NCI-H128 (cell line): Measurements from ENCODE around the gene ZNF384.

Experiments used
- DNase-seq: peaks from one replicate; lab custom pipeline; 2025; ENCODE audit not compliant: unreplicated experiment; lab: John Stamatoyannopoulos, UW

Gene ZNF384

DNA sequence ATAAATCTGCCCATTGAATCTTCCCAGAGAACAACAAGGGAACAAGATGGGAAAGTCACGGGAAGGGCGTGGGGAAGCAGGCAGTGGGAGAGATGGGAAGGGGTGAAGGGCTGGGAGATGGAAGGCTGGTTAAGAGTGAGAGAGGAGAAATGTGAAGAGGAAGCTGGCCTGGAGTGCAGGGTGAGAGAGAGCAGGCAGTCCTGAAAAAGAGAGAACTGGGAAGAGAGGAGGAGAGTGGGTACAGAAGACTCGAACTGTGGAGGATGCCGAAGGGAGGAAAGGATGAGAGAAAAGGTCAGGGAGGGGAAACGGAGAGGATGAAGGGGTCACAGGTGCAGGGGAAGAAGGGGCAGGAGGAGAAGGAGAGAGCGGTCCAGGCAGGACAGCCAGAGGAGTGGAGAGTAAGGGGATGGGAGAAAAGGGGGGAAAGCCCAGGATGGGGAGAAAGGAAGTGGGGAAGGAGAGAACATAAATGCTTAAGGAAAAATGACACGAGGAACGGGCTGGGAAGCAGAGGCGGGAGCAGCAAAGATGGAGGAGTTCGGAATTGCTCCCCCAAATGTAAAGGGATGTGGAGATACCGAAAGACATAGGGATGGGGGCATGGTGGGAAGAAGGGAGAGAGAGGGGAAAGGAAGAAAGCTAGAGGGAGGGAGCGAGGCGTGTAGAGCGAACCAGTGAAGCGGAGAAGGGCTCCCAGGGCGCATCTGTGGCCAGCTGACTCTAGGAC is 10.2 kb upstream of the ZNF384 start:
- no peak for DNase-seq

DNA sequence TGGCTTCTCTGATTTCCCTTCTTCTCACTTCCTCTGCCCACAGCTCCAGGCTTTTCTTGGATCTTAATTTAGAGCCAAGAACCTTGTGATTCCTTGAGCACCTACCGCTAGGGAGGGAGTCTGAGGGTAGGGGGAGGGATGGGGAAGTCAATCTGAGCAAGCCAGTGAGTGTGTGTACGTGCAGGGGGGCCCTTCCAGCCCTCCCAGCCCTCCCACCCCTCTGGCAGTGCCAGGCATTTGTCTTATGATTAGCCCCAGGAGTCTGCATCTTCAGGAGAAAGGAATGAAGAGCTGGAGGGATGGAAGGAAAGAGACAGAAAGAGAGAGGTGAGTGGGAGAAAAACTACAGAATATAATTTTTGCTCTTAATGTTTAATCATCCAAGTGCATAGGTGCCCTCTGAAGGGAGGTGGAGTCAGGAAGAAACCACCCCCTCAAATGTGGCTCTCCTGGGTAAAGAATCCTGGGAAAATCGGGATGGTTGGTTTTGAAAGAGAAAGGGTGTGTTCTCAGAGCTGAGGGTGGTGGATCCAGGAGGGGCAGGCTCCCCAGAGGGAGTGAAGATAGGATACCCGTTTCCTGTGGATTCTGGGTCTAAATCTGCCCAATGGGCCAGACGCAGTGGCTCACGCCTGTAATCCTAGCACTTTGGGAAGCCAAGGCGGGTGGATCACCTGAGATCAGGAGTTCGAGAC is 9.3 kb upstream of the ZNF384 start:
- no peak for DNase-seq

DNA sequence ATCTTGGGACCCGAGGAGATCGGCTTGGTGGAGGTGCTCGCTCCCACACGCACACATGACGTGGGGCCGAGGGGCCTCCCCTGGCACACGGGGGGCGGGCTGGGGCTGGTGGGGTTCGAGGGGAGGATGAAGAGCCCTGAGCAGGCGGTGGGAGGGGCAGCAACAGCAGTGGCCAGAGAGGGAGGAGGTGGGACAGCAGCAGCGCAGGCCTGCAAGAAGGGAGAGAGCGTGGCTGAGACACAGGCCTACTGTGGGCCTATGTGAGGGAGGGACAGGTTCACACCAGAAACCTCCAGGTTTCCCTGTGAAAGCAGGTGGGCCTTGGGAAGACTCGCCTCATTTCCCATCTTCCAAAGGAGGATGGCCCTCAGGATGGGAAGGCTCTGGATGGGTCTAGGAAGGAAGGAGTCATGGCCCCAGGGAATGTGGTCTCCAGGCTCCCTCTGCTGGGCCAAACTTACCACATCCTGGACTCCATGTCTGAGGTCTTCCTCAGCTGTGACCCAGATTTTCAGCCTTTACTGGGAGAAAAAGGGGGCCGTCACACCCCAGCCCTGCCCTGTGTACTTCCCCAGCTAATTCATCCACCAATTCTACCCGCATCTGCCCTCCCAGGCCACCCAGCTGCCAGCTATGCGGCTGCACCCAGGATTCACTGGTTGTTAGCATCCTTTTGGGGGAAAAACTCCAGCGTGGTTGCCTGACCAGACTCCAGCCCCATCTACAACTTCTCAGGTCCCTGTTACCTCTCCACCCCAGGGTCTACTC is 8.6 kb upstream of the ZNF384 start:
- DNase-seq = no peak

DNA sequence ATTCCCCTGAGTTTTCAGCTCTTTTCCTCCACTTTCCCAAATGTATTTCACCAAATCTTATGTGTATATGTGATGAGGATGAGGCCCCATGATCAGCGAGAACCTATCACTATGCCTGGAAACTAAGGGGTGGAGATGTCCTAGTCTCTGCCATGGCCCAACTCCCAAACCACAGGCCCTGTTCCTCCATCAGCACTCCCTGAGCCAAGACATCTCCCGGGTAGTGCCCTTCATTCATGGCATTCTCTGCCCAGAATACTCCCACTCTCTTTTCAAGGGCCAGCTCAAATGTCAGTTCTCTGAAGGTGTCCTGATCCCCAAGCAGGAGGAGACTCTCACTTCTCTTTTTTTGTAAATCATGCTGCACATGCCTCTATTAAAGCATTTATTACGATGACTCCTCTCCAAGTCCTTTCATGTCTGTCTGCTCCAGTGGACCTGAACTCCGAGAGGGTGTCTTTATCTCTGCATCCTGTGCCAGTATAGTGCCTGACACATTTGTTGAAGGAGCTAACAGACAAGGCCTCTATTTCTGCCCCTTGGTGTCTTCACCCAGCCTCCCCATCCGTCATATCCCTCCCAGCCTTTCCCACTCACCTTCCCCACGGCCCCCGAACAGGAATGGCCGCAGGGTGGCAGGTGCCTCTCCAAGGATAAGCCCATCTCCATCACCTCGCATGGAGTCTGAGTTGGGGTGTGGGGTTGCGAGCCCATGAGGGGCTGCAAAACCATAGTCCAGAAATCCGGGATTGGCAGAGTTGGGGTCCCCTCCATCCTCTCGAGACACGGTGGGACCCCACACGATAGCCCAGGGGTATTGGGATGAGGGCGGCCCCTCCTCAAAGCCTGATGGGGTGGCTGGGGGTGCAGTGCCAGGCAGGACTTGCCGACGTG is 7.8 kb upstream of the ZNF384 start:
- DNase-seq = no peak

DNA sequence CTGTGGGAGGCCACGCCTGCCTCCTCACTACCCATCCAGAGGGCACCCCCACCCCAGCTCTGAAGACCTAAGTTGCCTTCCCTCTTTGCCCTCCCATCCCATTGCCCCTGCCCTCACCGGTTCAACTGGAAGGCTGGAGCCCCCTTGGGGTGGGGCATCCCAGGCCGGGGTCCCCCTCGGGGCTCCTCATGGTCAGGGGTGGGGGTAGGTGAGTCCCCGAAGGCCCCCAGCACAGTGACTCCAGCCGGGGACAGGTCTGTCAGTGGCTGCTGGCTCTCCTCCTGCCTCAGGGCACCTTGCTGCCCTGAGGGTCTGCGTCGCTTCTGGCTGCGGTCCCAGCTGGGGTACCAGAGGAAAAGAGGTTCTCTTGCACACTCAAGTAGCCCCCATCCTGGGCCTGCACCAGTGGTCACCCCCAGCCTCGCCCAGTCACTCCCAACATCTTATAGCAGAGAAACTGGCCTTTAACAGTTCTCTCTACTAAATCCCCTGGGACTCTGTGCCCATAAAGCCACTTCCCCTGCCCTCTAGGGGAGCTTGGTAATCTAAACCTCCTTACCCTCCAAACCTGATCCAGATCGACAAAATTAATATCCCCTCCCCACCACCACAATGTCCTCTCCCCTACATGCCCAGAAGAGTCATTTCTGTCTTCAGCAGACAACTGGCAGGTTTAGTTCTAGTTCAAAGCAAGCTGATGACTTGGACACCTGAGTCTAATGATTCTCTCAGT is 6.3 kb upstream of the ZNF384 start:
- no peak for DNase-seq

DNA sequence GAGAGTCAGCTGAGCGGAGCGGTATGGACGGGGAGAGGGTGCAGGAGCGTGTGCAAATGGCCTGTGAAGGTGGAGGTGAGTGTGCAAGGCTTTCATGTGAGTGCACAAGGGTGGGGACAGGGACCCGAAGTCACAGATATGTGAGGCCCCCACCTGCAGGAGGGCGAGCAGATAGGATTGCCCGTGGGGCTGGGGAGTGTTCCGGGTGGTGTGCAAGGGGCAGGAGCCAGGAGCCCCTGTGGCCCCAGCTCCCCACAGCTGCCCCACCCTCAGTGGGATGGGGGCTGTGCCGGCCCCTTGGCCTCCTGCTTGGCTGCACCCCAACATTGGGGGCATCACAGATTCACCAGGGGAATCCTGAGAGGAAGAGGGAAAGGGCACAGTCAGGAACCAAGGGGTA is 5.5 kb upstream of the ZNF384 start:
- no peak for DNase-seq

DNA sequence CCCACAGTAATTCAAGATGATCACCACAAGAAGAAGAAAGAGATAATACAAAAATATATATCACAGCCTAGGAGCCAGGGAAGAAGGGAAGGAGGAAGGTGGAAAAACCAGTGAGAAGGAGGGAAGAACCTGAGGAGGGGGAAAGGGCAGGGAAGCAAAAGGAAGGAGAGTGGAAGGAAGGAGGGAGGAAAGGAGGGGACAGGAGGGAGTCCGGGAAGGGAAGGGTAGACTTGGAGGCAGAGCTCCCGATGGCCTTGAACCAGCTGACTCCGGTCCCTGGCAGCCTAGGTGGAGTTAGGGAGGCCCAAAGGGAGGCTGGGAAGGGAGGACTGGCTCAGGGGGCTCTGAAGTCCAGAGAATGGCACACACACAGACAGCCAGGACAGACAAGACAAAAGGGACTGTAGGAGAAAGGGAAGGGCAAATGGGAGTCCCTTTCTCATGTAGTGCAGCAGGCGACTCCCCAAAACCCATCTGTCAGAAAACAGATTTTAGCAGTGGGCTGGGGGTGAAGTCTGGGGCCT is 4.7 kb upstream of the ZNF384 start:
- DNase-seq = no peak

DNA sequence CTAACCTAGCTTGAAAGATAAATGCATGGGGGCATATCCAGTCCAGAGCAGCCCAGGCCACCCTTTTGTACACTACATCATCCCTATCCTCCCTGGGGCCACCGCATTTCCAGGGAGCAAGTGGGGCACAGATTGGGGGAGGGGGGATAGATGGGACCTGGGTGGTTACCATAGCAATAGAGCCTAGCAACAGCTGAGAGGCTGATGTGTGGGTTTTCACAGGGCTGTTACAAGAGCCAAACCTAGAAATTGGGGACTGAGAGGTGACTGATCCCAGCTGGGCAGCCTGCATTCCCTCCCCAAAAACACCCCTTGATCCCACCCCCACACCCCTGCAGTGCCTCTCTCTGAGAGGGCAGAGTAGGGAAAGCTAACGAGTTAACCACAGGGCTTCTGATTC is 3.7 kb upstream of the ZNF384 start:
- no peak for DNase-seq

DNA sequence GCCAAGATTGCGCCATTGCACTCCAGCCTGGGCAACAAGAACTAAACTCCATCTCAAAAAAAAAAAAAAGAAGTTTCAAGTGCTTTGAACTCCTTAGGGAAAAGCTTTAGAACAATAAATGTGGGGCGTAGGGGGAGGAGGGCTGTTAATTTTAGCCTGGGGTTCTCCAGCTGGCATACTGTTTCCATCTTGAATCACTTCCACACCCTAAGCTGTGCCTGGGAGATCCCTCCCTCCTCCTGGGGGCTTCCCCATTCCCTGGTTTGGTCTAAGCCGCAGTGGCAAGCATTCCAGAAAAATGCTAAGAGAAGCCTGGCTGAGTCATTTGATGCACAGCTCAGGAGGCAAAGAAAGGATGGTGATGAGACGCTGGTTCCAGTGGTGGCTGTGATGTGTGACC is 2.3 kb upstream of the ZNF384 start:
- DNase-seq = no peak

DNA sequence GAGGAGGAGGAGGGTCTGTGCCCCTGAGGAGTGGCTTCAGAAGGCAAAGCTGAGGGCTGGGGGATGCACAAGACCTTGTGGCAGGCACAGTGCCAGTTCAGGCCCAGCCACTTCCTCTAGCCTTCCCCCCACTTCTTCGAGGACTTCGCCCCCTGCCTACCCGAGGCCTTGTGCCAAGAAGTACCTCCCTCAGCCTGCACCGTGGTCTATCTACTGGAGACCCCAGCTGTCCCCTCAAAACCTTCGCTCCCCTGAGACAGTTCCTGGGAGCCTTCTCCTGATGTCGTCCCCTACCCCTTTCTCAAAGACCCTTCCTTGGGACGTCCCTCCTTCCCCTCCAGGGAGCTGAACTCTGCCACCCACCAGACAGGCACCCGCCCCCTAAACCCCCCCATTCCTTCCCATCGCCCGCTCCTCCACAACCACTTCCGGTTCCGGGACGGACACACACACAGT is 604 bp downstream of the ZNF384 start:
- DNase-seq = no peak

DNA sequence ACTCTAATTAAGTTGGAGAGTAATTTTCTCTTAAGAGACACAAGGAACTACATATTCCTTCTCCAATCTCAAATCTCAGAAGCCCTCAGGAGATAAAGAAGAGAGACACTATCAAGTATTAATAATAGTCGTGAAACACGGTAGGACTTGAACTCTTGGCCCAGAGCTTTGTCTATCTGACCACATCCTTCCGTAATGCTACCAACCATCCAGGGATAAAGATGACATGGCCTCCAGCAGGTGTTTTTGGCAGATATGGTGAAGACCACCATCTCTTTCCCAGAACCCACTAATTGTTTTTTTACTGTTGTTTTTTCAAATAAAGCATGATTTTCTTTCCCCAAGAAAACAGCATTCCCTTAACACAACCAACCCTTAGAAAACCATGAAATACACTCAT is 3.4 kb downstream of the ZNF384 start:
- DNase-seq = no peak

DNA sequence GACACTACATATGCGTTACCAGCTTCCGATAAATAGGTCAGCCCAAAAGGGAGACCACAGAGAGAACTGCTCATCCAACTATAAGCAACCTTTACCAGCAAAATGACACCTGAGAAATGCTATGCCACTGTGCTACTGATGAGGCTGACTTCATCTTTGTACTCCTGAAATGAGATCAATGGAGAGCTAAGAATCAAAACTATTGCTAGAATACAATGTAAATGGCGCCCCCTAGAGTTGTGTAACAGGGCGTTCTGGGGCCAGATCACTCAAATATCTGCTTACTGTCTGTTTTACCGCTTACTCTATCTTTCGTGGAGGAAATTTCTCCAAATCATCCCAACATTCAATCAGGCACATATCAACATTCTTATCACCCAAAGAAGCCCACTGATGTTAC is 4.6 kb downstream of the ZNF384 start:
- no peak for DNase-seq

DNA sequence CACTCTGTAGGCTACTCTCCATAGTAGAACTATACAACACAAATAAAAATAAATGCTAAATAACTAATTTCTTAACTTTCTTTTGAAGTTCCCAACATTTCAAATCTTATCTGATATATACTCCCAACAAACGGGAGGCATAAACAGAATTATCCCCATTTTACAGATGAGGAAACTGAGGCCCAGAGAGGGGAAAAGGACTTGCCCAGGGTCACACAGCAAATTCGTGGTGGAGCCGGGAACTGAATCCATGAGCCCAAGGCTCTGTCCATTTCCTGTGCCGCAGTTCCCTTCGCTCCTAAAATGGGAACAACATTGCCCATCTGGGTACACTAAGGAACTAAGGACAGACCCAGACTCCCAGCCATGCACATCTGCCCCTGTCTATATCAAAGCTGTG is 12.2 kb downstream of the ZNF384 start:
- DNase-seq = no peak

DNA sequence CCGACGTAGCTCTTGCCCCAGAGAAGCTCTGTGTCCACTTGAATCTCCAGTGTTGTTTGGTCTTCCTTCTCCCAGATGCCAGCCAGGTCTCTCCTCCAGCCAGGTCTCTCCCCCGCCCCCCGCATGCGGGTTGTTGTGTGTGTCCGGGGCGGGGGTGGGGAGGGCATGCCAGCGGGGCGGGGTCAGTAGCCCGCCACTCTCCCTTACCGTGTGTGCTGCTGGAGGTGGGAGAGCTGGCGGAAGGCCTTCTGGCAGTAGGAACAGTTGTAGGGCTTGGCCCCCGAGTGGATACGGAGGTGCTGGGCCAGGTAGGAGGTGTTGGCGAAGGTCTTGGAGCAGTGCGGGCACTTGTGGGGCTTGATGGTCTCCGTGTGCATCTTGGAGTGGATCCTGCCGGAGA is 17.0 kb downstream of the ZNF384 start:
- DNase-seq = no peak

DNA sequence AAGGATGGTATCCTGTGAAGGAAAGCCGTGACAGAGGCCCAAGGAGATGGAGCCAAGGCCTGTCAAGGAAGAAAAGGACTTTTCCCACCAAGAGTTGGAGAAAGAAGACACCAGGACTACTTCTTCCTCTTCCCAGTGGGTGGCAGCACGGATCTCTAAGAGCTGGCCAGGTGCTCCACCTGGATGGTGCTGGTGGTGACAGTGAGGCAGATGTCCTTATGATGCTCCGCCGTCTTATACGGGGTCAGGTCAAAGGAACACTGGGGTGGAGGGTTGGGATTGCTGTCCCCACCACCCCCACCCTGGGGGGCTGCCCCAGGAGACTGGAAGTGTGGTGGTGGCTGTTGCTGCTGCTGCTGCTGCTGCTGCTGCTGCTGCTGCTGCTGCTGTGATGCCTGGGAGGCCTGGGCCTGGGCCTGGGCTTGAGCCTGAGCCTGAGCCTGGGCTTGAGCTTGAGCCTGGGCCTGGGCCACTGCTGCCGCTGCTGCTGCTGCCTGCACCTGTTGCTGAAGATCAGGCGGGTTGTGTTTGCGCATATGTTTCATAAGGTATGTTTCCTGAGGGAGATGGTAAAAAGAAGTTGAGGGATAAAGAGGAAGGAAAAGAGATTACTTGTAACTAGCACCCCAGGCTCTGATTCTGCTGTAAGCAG is 21.5 kb downstream of the ZNF384 start:
- no peak for DNase-seq

DNA sequence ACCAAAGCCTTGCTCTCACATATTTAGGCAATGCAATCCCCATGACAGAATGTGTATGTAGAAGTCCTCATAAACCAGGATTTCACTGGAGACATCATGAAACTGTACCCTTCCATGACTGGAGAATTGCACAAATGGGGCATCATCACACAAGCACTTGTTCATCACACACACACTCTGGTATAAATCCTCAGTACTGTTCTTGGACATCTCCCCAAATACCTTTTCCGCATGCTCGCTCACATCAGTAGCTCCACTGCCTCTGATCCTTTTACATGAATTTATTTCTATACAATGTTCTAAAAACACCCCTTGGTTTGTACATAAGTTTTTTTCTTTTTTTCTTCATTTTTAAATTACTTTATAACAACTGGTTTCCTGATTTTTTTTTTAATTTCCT is 23.0 kb downstream of the ZNF384 start:
- DNase-seq = no peak

DNA sequence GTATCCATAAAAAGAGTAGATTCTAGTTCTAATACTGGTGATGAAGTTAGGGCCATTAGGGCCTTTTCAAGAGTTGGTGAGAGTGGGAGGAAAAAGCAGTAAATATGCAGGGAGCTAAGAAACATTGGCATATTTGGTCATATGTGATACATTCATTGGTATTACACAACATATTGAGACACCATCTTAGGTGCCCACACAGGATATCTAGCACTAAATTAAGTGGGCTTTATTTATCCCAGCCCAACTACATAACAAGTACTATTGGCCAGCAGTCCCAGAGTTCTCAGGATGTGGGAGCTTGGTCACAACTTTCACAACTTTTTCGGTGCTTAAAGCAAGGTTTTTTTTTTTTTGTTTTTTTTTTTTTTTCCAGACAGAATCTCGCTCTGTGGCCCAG is 24.3 kb downstream of the ZNF384 start:
- DNase-seq = no peak

DNA sequence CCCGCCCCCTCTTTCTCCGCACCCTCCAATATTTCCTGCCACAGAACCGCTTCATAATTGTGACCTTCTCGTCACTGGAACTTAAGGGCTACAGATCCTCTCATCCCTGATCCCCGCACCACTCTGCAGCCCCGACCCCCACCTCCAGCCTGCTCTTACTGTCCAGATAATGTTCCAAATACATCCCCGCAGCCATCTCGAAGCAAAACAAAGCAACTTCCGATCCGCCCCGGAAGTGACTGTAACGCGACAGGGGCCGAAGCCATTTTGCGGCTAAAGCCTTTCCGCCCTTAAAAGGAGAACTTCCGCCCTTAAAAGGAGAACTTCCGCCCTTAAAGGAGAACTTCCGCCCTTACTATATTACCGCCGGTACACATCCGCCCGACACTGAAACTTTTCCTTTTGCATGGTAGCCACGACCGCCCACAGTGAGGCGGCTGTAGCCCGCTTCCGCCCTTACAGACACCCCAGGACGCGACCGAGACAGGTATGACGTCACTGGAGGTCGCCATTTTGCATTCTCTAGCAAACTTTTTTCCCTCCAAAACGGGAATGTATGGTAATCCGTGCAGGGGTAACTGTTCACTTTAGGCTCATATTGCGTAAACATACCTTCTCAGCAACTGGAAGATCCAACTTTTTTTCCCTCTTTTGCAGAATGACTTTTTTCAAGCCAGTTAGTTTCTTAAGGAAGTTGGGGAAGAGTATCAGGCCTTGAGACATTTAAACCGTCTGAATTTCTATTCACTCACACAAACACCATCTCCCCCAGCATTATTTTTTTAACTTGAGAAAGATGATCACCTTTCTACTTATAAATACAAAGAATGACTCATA is 26.1 kb downstream of the ZNF384 start, which contains the start of gene ING4:
Gene ING4, minus strand, starts transcription at position 214 of the 837 bp plus-strand sequence. Its CDS starts 18 bp downstream, at position 196.
- peak; percentile 99 for DNase-seq

DNA sequence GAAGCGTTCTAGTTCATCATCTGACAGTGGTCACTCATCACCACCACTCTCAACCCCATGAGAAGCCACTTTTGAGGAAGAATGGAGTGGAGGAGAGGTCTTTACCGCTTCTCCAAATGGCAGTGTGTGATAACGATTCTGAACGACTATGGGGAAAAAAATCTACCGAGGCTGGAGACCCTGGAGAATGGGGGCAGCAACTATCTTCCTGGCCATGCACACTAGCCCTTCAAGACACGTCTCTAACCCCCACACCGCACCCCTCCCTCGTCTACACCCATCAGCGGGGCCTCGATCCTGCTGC is 26.6 kb downstream of the ZNF384 start:
- DNase-seq = no peak
